Cardiac muscle cell (in vitro differentiated cells and primary cell): ENCODE results near the gene NRAP. TPM values are rescaled to one million over a fixed set of nuclear protein-coding genes. Genes with fewer than 3 reads are reported as not detected.

ENCODE experiments used
- DNase-seq, 2 donors: peaks; one replicate each; pipeline versions ENCODE4 v3.0.0 to v3.0.0-alpha.2; 2010 to 2017; ENCODE audit warnings: low read depth in 1 of 2, low spot score in 1 of 2
- H3K27ac ChIP-seq: fragments of 200-600 bp; sonication (generic); 2 replicates; pipeline ENCODE4 v1.5.1; 2016
- H3K27me3 ChIP-seq: fragments of 200-600 bp; sonication (generic); 2 replicates; pipeline ENCODE4 v1.6.0; 2016; ENCODE audit warnings: control low read depth
- H3K36me3 ChIP-seq: fragments of 200-600 bp; sonication (generic); 2 replicates; pipeline ENCODE4 v1.5.1; 2016; ENCODE audit warnings: control low read depth
- H3K4me1 ChIP-seq: fragments of 200-600 bp; sonication (generic); 2 replicates; pipeline ENCODE4 v1.8.1; 2017; ENCODE audit warnings: low read depth, mild to moderate bottlenecking, mixed run types
- H3K4me3 ChIP-seq: fragments of 200-600 bp; sonication (generic); 2 replicates; pipeline ENCODE4 v1.5.1; 2016; ENCODE audit warnings: mild to moderate bottlenecking
- H3K9me3 ChIP-seq: fragments of 200-600 bp; sonication (generic); 2 replicates; pipeline ENCODE4 v1.5.1; 2017; ENCODE audit warnings: low read depth, mild to moderate bottlenecking, control low read depth
- CTCF ChIP-seq: IDR thresholded peaks from 2 replicates; pipeline ENCODE4 v1.5.1; 2012; ENCODE audit warnings: low read depth, mild to moderate bottlenecking, low read length
- polyA plus RNA-seq: library from polyadenylated mRNA; unstranded; fragments of >200 nt; fragmentation: Nextera tagmentation; extraction: Ambion mirVana; gene quantifications from 2 replicates; pipeline ENCODE4 v1.2.1, GENCODE V29; 2016
- total RNA-seq: library from RNA; depleted of rRNA; stranded (reverse); fragments of >200 nt; gene quantifications from 2 replicates; pipeline ENCODE4 v1.2.3, GENCODE V29; 2016

NRAP gene
- total and polyA plus RNA-seq, 2 experiments from 2014 or later, result 0.11 to 0.12 TPM

- H3K4me3 ChIP-seq, result no peak overlapping the region
- TF ChIP-seq CTCF, result no peak
- H3K27me3 ChIP-seq, result no peaks in the 10 kb centered on the region
- no peaks in the 10 kb centered on the region for H3K36me3 ChIP-seq
- no peaks in the 10 kb centered on the region for H3K4me1 ChIP-seq
- DNase-seq, result no peak
- H3K9me3 ChIP-seq, result no peaks in the 10 kb centered on the region
- H3K27ac ChIP-seq, result no peak overlapping the region
Measured at GRCh38 chr10:113641702-113642101, 22.1 kb downstream of the NRAP start.

- Histone ChIP-seq H3K36me3 (no peaks in the 10 kb centered on the region), H3K27me3 (no peaks in the 10 kb centered on the region), H3K4me3 (no peak overlapping the region), H3K27ac (no peak overlapping the region), H3K4me1 (no peaks in the 10 kb centered on the region), H3K9me3 (no peaks in the 10 kb centered on the region)
- TF ChIP-seq CTCF, result no peak
- DNase-seq, result no peak
Measured at GRCh38 chr10:113639966-113640365, 23.9 kb downstream of the NRAP start.

- Histone ChIP-seq H3K27ac (no peak overlapping the region), H3K4me3 (no peak overlapping the region), H3K27me3 (no peaks in the 10 kb centered on the region), H3K9me3 (no peaks in the 10 kb centered on the region), H3K4me1 (no peaks in the 10 kb centered on the region), H3K36me3 (no peaks in the 10 kb centered on the region)
- no peak for DNase-seq
- TF ChIP-seq CTCF, result no peak
Measured at GRCh38 chr10:113631684-113632367, 32.0 kb downstream of the NRAP start.

- TF ChIP-seq CTCF, result no peak
- no peaks in the 10 kb centered on the region for H3K27me3 ChIP-seq
- no peaks in the 10 kb centered on the region for H3K4me1 ChIP-seq
- DNase-seq, result no peak
- no peaks in the 10 kb centered on the region for H3K9me3 ChIP-seq
- H3K4me3 ChIP-seq, result no peak overlapping the region
- H3K27ac ChIP-seq, result no peak overlapping the region
- no peaks in the 10 kb centered on the region for H3K36me3 ChIP-seq
Measured at GRCh38 chr10:113630929-113631533, 32.8 kb downstream of the NRAP start.

- H3K4me1 ChIP-seq, result no peaks in the 10 kb centered on the region
- H3K27me3 ChIP-seq, result no peaks in the 10 kb centered on the region
- H3K27ac ChIP-seq, result no peak overlapping the region
- no peak overlapping the region for H3K4me3 ChIP-seq
- no peak for TF ChIP-seq CTCF
- no peak for DNase-seq
- no peaks in the 10 kb centered on the region for H3K36me3 ChIP-seq
- no peaks in the 10 kb centered on the region for H3K9me3 ChIP-seq
Measured at GRCh38 chr10:113628607-113629153, 35.2 kb downstream of the NRAP start.
